ENCODE results near the gene NGF. TPM values are rescaled to one million over a fixed set of nuclear protein-coding genes. Genes with fewer than 3 reads are reported as not detected.

NGF gene
- total and polyA plus RNA-seq, 2 of the 8 experiments (the other 6 are each of a cell fraction or from before 2014, with no cell fraction given): 1.6 TPM; not detected in 1

DNA sequence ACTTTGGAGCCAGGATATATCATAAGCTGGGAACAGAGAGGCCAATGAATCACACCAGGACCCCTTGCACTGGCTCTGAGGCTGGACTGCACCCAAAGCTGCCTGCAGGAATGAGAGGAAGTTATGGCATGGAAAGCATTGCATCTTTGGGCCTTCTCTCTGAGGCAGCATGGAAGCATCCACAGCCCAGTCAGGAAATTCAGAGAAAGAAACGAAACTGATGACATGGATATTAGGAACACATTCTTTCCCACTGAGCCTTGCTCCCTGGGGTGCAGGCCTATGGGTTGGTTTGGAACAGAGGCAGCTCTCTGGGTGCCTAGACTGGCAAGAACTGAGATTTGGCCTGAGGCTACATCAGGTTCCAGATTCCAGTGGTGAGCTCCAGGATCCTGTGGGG lies 98.6 kb downstream of the NGF start:
- Histone ChIP-seq H3K79me2 (ENCODE audit: control insufficient read depth in 1 of 2, insufficient read depth in 2 of 2, low read length in 2 of 2) (no peaks in the 10 kb centered on the region), H2BK20ac (ENCODE audit: low read length) (no peak overlapping the region), H4K20me1 (replicated peaks in 1 of 2; ENCODE audit: control insufficient read depth in 1 of 2, insufficient read depth in 2 of 2, low read length in 2 of 2) (no peaks in the 10 kb centered on the region), H3K9me3 (ENCODE audit: insufficient read depth in 2 of 2, low read depth in 1 of 2, low read length in 1 of 2) (no peaks in the 10 kb centered on the region), H3K4me1 (replicated peaks in 1 of 4; ENCODE audit: control insufficient read depth in 3 of 4, insufficient read depth in 4 of 4, low read length in 3 of 4) (no peaks in the 10 kb centered on the region), H3K4me2 (ENCODE audit: insufficient read depth in 1 of 2, low read depth in 2 of 2, low read length in 2 of 2) (no peak overlapping the region), H3K14ac (ENCODE audit: insufficient read length) (no peak overlapping the region), H3K23ac (ENCODE audit: insufficient read length) (no peak overlapping the region), H3K18ac (ENCODE audit: extremely low read depth, low read length) (no peak overlapping the region), H3K36me3 (ENCODE audit: control insufficient read depth in 2 of 4, insufficient read depth in 4 of 4, low read length in 3 of 4) (no peaks in the 10 kb centered on the region), H4K8ac (ENCODE audit: extremely low read depth, insufficient read depth, low read length) (no peak overlapping the region), H2AK5ac (ENCODE audit: low read depth, low read length) (no peak overlapping the region), H2BK120ac (replicated peaks; ENCODE audit: low read depth, low read length) (no peak overlapping the region), H2BK5ac (ENCODE audit: low read depth, low read length) (no peak overlapping the region), H3K56ac (replicated peaks; ENCODE audit: insufficient read length, low read depth, low read length) (no peak overlapping the region), H4K5ac (ENCODE audit: insufficient read length, low read depth, low read length) (no peak overlapping the region), H3K4me3 (ENCODE audit: extremely low read depth in 1 of 4, insufficient read depth in 2 of 4, low read depth in 3 of 4, low read length in 4 of 4) (no peak overlapping the region), H3K4ac (replicated peaks; ENCODE audit: insufficient read length, low read depth, low read length) (no peak overlapping the region), H3K9ac (replicated peaks in 1 of 4; ENCODE audit: extremely low read depth in 1 of 4, low read depth in 3 of 4, low read length in 3 of 4) (no peak overlapping the region), H3K27me3 (replicated peaks in 1 of 4; ENCODE audit: control insufficient read depth in 3 of 4, extremely low read depth in 1 of 4, insufficient read depth in 3 of 4, low read length in 3 of 4) (peaks cover 0 to 1% (median 0%) of the 10 kb centered on the region in 4 experiments; a peak in 1 of 7 replicates), H3K79me1 (ENCODE audit: low read depth, low read length) (no peaks in the 10 kb centered on the region), H3K27ac (ENCODE audit: low read depth, low read length) (no peak overlapping the region), H2BK15ac (ENCODE audit: low read length) (no peak overlapping the region), H2AFZ (ENCODE audit: low read length) (no peak overlapping the region), H3K23me2 (ENCODE audit: low read depth, low read length) (no peaks in the 10 kb centered on the region), H4K91ac (replicated peaks; ENCODE audit: insufficient read length, low read length) (no peak overlapping the region), H2BK12ac (ENCODE audit: low read depth, low read length) (no peak overlapping the region)
- FAIRE-seq (no peak), DNase-seq (ENCODE audit: low read depth in 1 of 2, low spot score in 2 of 2) (no peak)
- CTCF ChIA-PET (ENCODE audit: partially characterized antibody): interaction anchor here (0.7 to 1.3 kb wide), 5 partner anchors 12 to 268 kb away, joined by 3 to 4 read pairs (median 4); no protein-coding TSS in a partner anchor
- POLR2A ChIA-PET (ENCODE audit: partially characterized antibody): no interaction called here
- WGBS, 2 experiments (ENCODE audit: extremely low coverage in 1 of 2, insufficient coverage in 1 of 2, insufficient read length in 1 of 2, insufficient replicate concordance in 2 of 2, low coverage in 1 of 2, low lambda C conversion rate in 2 of 2, missing lambda C conversion rate in 1 of 2): 93% methylated on average over 1 of the region's 1 CpG; no CpG with 5 or more reads in 1 of the 2 experiments
- TF ChIP-seq CEBPB (IDR thresholded peaks at IDR 0.05; ENCODE audit: low read depth, low read length) (no peak), HDAC2 (IDR thresholded peaks at IDR 0.05; ENCODE audit: borderline replicate concordance in 1 of 2, low read depth in 2 of 2, low read length in 2 of 2) (no peak), SIRT6 (IDR thresholded peaks at IDR 0.05; ENCODE audit: low read length) (no peak), JUN (IDR thresholded peaks at IDR 0.05; ENCODE audit: low read depth, low read length) (no peak), BRCA1 (IDR thresholded peaks at IDR 0.05; ENCODE audit: low read depth, low read length) (no peak), TAF1 (IDR thresholded peaks at IDR 0.05; ENCODE audit: low read depth, low read length) (no peak), POU5F1 (IDR thresholded peaks at IDR 0.05; ENCODE audit: low read depth, low read length) (no peak), KDM1A (IDR thresholded peaks at IDR 0.05; ENCODE audit: borderline replicate concordance, low read length) (no peak), POLR2AphosphoS5 (IDR thresholded peaks at IDR 0.05; ENCODE audit: low read depth, low read length) (no peak), CHD2 (IDR thresholded peaks at IDR 0.05; ENCODE audit: low read length) (no peak), USF2 (IDR thresholded peaks at IDR 0.05; ENCODE audit: low read length) (no peak), NANOG (IDR thresholded peaks at IDR 0.05; ENCODE audit: insufficient read depth, low read depth, low read length, poor library complexity, severe bottlenecking) (no peak), RBBP5 (IDR thresholded peaks at IDR 0.05; ENCODE audit: borderline replicate concordance, low read depth, low read length) (no peak), FOSL1 (IDR thresholded peaks at IDR 0.05; ENCODE audit: insufficient read depth, low read depth, low read length) (no peak)

Measured in H1 (cell line).